ENCODE data around the gene ABCC9. TPM values are rescaled to one million over a fixed set of nuclear protein-coding genes. Genes with fewer than 3 reads are reported as not detected.
A peak's percentile ranks its signal among the peaks of the same experiment; 100 is the strongest.

ABCC9 gene
- total RNA-seq, 4 donors from 2014 or later: 39.7 to 118 (median 78.4) TPM

DNA sequence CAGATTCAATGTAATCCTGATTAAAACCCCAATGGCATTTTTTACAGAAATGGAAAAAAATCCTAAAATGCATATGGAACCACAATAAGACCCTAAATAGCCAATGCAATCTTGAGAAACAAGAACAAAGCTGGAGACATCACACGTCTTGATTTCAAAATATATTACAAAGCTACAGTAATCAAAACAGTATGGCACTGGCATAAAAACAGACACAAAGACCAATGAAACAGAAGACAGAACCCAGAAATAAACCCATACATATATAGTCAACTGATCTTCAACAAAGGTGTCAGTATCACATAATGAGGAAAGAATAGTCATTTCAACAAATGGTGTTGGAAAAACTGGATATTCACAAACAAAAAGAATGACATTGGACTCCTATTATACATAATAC is 9.4 kb upstream of the ABCC9 start:
- DNase-seq: no peak
- H3K27me3 ChIP-seq: no peaks in the 10 kb centered on the region
- H3K4me3 ChIP-seq: no peak overlapping the region
- H3K36me3 ChIP-seq: no peaks in the 10 kb centered on the region
- intact Hi-C loops (cut with DNase I; ENCODE audit: low total_unique reads): no loop called here
- H3K4me1 ChIP-seq: no peaks in the 10 kb centered on the region
- TF ChIP-seq POLR2A (IDR thresholded peaks at IDR 0.05): no peak
- TF ChIP-seq, protein P1, sequence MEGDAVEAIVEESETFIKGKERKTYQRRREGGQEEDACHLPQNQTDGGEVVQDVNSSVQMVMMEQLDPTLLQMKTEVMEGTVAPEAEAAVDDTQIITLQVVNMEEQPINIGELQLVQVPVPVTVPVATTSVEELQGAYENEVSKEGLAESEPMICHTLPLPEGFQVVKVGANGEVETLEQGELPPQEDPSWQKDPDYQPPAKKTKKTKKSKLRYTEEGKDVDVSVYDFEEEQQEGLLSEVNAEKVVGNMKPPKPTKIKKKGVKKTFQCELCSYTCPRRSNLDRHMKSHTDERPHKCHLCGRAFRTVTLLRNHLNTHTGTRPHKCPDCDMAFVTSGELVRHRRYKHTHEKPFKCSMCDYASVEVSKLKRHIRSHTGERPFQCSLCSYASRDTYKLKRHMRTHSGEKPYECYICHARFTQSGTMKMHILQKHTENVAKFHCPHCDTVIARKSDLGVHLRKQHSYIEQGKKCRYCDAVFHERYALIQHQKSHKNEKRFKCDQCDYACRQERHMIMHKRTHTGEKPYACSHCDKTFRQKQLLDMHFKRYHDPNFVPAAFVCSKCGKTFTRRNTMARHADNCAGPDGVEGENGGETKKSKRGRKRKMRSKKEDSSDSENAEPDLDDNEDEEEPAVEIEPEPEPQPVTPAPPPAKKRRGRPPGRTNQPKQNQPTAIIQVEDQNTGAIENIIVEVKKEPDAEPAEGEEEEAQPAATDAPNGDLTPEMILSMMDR (IDR thresholded peaks at IDR 0.05): no peak
- no peak overlapping the region for H3K27ac ChIP-seq
- H3K9me3 ChIP-seq: peaks cover 0 to 14% of the 10 kb centered on the region in 2 donors

DNA sequence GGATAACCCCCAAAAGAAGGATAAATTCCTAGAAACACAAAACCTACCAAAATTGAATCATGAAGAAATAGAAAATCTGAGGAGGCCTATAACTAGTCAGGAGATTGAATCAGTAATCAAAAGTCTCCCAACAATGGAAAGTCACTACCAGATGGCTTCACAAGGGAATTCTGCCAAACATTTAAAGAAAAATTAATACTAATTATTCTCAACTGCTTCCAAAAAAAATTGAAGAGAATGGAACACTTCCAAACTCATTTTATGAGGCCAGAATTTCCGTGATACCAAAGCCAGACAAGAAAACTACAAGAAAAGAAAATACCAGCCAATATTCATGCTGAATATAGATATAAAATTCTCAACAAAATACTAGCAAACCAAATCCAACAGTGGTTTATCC is 7.8 kb upstream of the ABCC9 start:
- intact Hi-C loops (cut with DNase I; ENCODE audit: low total_unique reads): loop anchor here (10.0 kb wide), 1 partner anchor 114 kb away; no protein-coding TSS in a partner anchor
- no peak overlapping the region for H3K4me3 ChIP-seq
- H3K27me3 ChIP-seq: no peaks in the 10 kb centered on the region
- H3K27ac ChIP-seq: no peak overlapping the region
- DNase-seq: no peak
- H3K9me3 ChIP-seq: peaks cover 0 to 14% of the 10 kb centered on the region in 2 donors
- no peaks in the 10 kb centered on the region for H3K4me1 ChIP-seq
- TF ChIP-seq POLR2A (IDR thresholded peaks at IDR 0.05): no peak
- TF ChIP-seq, protein P1 (IDR thresholded peaks at IDR 0.05): no peak
- no peaks in the 10 kb centered on the region for H3K36me3 ChIP-seq

DNA sequence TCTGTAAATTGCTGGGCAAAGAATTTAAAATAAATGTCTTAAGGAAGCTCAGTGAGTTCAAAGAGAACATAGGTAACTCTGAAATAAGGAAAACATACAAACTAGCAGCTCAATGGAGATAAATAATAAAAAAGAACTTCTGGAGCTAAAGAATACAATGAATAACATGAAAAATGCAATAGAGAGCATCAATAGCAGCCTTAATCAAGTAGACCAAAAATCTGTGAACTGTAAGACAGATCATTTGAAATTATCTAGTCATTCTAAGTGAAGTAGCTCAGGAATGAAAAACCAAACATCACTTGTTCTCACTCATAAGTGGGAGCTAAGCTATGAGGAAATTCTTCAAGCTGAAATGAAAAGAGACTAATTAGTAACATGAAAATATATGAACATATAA is 5.8 kb upstream of the ABCC9 start:
- no peak overlapping the region for H3K4me3 ChIP-seq
- H3K27ac ChIP-seq: no peak overlapping the region
- intact Hi-C loops (cut with DNase I; ENCODE audit: low total_unique reads): loop anchor here (10.0 kb wide), 1 partner anchor 112 kb away; no protein-coding TSS in a partner anchor
- peaks cover 0 to 14% of the 10 kb centered on the region in 2 donors for H3K9me3 ChIP-seq
- H3K4me1 ChIP-seq: no peaks in the 10 kb centered on the region
- H3K36me3 ChIP-seq: no peaks in the 10 kb centered on the region
- no peaks in the 10 kb centered on the region for H3K27me3 ChIP-seq
- DNase-seq: no peak
- TF ChIP-seq POLR2A (IDR thresholded peaks at IDR 0.05): no peak
- TF ChIP-seq, protein P1 (IDR thresholded peaks at IDR 0.05): no peak

DNA sequence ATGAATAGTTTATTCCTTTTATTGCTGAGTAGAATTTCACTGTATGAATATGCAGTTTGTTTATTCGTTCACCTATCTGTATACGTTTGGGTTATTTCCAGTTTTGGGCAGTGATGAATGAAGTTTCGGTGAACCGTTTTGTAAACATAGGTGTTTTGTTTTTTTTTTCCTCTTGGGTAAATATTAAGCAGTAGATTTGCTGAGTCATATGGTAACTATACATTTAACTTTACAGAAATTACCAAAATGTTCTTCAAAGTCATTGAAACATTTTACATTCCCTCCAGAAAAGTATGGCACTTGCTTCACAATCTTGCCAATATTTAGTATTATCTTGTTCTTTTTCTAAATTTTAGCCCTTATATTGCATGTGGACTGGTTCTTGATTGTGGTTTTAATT is 3.8 kb upstream of the ABCC9 start:
- no peak for TF ChIP-seq POLR2A (IDR thresholded peaks at IDR 0.05)
- TF ChIP-seq, protein P1 (IDR thresholded peaks at IDR 0.05): no peak
- Histone ChIP-seq H3K27ac (no peak overlapping the region), H3K36me3 (no peaks in the 10 kb centered on the region), H3K4me1 (no peaks in the 10 kb centered on the region), H3K27me3 (no peaks in the 10 kb centered on the region), H3K4me3 (no peak overlapping the region), H3K9me3 (peaks cover 0 to 5% of the 10 kb centered on the region in 2 donors)
- no peak for DNase-seq
- intact Hi-C loops (cut with DNase I; ENCODE audit: low total_unique reads): loop anchor here (10.0 kb wide), 1 partner anchor 110 kb away; no protein-coding TSS in a partner anchor

DNA sequence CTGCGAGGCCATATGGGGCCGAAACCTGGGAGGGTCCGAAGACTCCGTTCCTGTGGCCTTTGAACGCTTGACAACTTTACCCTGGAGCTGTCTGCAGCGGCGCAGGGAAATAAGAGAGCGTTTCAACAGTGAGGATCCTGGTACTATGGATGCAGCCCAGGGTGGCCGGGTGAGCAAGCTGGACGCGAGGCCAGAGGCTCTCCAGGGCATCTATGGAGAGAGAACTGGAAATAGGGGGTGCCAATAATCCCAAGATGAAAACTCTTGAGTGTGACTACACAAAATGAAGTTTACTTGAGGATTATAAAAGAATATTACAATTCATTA is 1.1 kb upstream of the ABCC9 start:
- H3K9me3 ChIP-seq: peaks cover 0 to 5% of the 10 kb centered on the region in 2 donors
- H3K4me1 ChIP-seq: peaks cover 0 to 4% of the 10 kb centered on the region in 2 donors
- intact Hi-C loops (cut with DNase I; ENCODE audit: low total_unique reads): loop anchor here (10.0 kb wide), 1 partner anchor 108 kb away; no protein-coding TSS in a partner anchor
- no peaks in the 10 kb centered on the region for H3K36me3 ChIP-seq
- peak overlapping the region; percentile 91 for H3K27ac ChIP-seq
- peak overlapping the region; percentile 46 to 52 for H3K4me3 ChIP-seq
- no peaks in the 10 kb centered on the region for H3K27me3 ChIP-seq
- no peak for DNase-seq
- TF ChIP-seq, protein P1 (IDR thresholded peaks at IDR 0.05): no peak
- no peak for TF ChIP-seq POLR2A (IDR thresholded peaks at IDR 0.05)
